NCI-H2029 treated with DMSO at 0.1 percent for 48 hours (cell line): ENCODE measurements around the gene RHOG.
"Not testable (repeated sequence)": the region's sequence is repeated elsewhere in the genome, so short reads cannot be mapped to it uniquely, and the experiment has no call there.

Experiments
- DNase-seq: peaks from one replicate; lab custom pipeline; 2025; lab: John Stamatoyannopoulos, UW

RHOG gene

GRCh38 chr11:3834349-3834663 lies 6.5 kb downstream of the RHOG start:
- no peak for DNase-seq

DNA sequence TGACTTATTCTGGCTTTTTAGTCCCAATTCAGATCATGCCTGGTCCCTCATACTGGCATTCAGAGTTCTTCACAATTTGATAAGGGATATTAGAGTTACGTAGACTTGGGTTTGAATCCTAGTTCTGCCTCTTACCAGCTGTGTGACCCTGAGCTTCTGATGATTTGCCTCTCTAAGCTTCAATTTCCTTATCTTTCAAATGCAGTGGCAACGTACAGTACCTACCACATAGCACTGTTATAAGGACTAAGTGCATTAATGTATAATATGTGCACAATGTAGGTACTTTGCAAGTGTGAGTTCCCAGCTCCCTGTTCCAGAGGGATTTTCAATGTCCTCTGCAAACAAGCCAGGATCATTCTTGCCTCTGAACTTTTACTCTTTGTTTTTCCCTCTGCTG lies 7.3 kb downstream of the RHOG start:
- no peak for DNase-seq

DNA sequence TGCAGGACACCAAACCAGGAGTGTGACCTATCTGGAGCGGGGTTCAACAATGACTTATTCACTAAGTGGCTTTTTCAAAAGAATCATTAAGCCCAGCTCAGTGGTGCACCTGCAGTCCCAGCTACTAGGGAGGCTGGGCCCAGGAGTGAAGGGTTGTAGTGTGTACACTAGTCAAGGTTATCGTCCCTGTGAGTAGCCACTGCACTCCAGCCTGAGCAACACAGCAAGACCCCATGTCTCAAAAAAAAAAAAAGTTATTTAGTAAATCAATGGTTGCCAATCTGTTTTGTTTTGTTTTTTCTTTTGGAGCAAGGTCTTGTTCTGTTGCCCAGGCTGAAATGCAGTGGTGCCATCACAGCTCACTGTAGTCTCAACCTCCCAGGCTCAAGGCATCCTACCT lies 7.9 kb downstream of the RHOG start:
- no peak for DNase-seq

GRCh38 chr11:3831378-3832239 lies 9.2 kb downstream of the RHOG start:
- DNase-seq = no peak

- no peak for DNase-seq
These were observed 10.0 kb downstream of the RHOG start for GRCh38 chr11:3830730-3831129.

DNA sequence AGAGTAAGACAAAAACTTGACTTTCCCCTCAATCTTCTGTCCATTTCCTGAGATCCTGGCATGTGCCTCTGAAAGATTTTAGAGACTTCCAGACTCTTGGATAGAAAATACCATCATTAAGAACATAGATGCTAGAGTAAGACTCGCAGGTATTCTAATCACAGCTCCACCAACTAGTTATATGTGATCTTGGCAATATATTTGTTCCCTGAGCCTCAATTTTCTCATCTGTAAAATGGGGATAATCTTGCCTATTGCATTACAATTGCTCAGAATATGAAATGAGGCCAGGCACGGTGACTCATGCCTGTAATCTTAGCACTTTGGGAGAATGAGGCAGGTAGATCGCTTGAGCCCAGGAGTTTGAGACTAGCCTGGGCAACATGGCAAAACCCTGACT lies 10.7 kb downstream of the RHOG start:
- no peak for DNase-seq

- no peak for DNase-seq
These were observed 13.1 kb downstream of the RHOG start for GRCh38 chr11:3827434-3828186.

GRCh38 chr11:3826721-3827120 lies 14.0 kb downstream of the RHOG start:
- no peak for DNase-seq

DNA sequence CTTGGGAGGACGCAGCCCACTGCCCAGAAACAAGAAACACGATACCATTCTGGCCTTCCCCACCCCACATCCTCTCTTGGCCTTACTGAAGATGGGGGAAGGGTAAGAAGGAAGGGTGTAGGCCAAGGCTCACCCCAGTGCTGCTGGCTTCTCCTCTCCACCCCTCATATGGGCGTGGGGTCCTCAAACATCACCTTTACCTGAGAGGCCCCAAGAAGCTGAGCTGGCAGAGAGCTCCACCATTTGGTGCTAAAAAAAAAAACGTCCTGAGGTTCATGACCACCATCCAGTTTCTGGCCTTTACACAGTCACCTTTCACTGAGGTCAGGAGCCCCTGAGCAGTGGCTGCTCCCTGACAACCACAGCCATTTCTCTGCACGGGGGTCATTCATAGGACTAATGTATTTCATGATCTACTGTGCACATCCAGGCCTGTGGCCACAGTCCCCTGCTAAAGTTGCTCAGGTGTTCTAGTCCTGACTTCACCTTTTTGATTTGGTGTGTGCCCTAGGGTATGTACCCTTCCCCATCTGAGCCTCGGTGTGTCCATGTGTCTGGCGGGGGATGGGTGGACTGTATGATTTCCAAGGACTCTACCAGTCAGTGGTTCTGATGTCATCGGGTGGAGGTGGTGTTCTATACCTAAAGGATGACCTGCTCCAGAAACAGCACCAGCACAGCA lies 15.1 kb downstream of the RHOG start:
- no peak for DNase-seq

GRCh38 chr11:3824714-3825472 lies 15.9 kb downstream of the RHOG start:
- DNase-seq = no peak

DNA sequence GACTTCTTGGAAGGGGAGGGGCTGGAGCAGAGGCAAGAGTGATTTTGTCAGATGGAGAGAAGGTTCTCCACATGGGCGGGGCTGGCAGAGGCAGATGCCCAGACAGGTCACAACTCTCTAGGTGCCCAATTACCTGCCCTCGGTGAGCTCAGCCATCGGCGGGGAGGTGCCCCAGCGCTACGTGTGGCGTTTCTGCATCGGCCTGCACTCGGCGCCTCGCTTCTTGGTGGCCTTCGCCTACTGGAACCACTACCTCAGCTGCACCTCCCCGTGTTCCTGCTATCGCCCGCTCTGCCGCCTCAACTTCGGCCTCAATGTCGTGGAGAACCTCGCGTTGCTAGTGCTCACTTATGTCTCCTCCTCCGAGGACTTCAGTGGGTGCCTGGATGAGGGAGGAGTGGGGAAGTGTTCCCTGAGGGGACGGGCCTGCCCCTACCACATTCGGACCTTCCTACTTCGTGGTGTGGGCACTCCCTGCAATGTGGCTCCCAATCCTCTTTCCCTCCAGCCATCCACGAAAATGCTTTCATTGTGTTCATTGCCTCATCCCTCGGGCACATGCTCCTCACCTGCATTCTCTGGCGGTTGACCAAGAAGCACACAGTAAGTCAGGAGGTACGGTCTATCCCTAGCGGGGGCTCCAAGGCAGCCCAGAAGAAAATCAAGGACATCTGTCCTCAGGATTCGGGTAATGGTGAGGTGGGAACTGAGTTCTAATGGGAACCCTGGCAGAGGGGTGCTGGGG lies 16.8 kb downstream of the RHOG start:
- DNase-seq = no peak

- DNase-seq = no peak
These were observed 17.5 kb downstream of the RHOG start for GRCh38 chr11:3823303-3823702.

DNA sequence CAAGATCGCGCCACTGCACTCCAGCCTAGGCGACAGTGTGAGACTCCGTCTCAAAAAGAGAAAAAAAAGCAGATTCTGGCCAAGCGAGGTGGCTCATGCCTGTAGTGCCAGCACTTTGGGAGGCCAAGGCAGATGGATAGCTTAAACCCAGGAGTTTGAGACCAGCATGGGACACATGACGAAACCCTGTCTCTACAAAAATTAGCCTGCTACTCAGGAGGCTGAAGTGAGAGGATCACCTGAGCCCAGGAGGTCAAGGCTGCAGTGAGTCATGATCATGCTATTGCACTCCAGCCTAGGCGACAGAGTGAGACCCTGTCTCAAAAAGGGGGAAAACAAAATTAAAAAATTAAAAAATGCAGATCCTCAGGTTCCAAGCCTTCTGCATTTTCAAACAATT lies 18.4 kb downstream of the RHOG start:
- DNase-seq = no peak

DNA sequence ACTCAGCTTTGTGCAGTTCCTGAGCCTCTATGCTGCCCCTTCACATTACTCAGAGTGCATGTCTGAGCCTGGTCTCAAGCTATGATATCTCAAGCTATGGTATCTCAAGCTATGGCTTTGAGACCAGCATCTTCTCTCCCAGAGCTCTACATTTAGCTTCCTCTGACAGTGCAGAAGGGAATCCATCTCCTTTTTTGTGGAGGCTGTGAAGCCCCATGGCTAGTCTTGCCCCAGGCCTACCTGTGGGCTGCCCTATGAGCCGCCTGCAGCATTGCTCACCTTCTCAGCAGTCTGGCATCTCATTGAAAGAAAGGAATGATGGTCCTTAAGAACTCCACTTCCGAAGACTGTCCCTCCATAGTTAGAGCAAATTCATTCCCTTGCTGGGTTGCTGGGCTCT lies 19.8 kb downstream of the RHOG start:
- DNase-seq = no peak

GRCh38 chr11:3817181-3817800 lies 23.5 kb downstream of the RHOG start:
- no peak for DNase-seq

- DNase-seq = no peak
These were observed 24.1 kb downstream of the RHOG start for GRCh38 chr11:3816673-3817072.

DNA sequence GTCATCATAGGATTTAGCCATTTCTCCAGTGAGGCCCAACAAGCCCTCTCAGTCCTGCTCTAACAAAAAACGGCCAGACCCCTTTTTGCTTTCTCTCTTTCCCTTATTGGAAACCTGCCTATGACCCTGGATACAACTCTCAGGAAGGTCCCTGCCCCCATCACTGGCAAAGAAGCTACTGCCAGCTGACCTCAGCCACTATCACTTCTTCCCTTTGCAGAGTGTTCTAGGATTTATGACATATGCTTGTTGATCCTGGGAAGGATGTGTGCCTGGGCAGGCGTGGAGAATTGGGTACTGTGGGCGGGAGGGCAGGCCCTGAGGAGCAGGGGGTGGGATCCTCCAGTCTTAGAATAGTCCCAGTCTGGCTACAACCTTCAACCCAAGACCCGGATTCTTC lies 24.9 kb downstream of the RHOG start:
- DNase-seq = no peak

- DNase-seq = not testable (repeated sequence)
These were observed 25.9 kb downstream of the RHOG start for GRCh38 chr11:3814832-3815231.

GRCh38 chr11:3810951-3811350 lies 29.8 kb downstream of the RHOG start:
- no peak for DNase-seq

DNA sequence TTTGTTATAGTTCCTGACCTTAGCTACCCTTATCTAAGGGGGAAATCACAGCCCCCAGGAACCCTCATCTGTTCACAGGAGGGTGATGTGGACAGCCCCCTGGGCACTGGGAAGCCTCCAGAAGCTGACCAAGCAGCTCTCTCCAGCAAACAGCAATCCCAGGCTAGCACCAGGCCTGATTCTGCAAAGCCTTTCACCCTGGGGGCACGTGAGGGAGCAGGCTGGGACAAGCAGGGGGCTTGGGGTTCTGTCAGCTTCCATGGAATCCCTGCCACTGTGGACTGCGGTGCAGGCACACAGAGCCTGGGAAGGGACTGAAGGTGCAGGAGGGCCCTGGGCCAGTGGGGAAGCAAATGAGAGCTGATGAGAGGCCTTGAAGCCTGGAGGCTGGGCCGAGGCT lies 30.3 kb downstream of the RHOG start:
- DNase-seq = no peak

DNA sequence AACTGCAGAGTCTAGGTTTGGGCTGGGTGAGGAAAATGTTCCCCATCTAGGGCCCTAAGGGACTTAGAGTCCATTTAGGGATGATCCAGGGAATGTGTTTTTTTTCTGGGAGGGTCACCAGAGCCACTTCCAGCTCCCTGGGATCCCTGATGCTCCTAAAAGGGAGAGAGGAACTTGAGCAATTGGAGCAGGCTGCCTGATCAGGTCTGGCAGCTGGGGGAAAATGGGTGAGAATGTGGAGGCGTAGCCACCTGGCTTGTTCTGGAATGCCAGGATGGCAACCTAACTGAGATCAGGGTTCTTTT lies 31.2 kb downstream of the RHOG start:
- DNase-seq = no peak
